ENCODE results near the gene CLIC4. TPM values are rescaled to one million over a fixed set of nuclear protein-coding genes. Genes with fewer than 3 reads are reported as not detected.

Gene CLIC4
- total and polyA plus RNA-seq, 10 of the 15 experiments (the other 5 are each of a cell fraction or from before 2014, with no cell fraction given), result 20.4 to 107 (median 69.6) TPM

DNA sequence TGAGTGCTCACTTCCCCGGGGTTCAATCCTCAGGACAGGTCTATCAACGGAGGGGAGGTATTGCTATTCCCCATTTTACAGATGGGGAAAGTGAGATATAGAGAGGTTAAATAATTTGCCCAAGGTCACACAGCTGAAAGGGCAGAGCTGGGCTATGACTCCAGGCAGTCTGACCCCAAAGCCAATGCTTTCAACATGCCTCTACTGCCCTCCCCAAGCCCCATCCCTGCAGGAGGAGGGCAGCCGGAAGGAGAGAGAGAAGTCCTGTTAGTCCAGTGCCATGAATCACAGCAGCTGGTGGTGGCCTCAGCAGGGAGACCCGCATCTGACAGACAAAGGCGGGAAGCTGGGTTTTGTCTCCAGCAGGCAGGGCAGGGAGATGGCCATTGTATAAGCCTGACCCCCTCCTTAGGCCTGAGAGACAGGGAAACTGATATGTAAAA lies 20.0 kb upstream of the CLIC4 start (continued):
- no peak for TF ChIP-seq NRF1 (conservative IDR thresholded peaks at IDR 0.05; ENCODE audit: low read depth, low read length)
- no peak for TF ChIP-seq NFIC (IDR thresholded peaks at IDR 0.05; ENCODE audit: low read depth, low read length)
- TF ChIP-seq STAT1 (conservative IDR thresholded peaks at IDR 0.05), result no peak
- TF ChIP-seq ZBED1 (IDR thresholded peaks at IDR 0.05; ENCODE audit: borderline replicate concordance), result no peak

DNA sequence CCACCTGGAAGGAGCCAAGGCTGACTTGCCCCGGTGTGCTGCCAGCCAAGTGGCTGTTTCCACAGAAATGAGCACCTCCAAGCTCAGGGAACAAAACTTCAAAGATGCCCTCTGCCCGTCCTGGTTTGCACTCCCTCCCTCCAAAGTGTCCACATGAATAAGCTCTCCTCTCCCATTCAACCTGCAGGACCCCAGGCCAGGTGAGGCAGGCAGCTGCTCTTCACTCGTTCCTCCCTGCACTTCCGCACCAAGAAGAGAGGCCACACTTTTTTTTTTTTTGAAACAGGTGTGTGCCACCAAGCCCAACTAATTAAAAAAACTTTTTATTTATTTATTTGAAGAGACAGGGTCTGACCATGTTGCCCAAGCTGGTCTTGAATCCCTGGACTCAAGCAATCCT lies 18.5 kb upstream of the CLIC4 start:
- DNase-seq (ENCODE audit: low read depth, low spot score) (no peak), FAIRE-seq (no peak), ATAC-seq (no peak)
- Histone ChIP-seq H3K79me2 (ENCODE audit: control insufficient read depth, insufficient read depth, low read length) (no peaks in the 10 kb centered on the region), H4K20me1 (ENCODE audit: control insufficient read depth, insufficient read depth) (no peaks in the 10 kb centered on the region), H2AFZ (ENCODE audit: control insufficient read depth, low read depth, low read length) (no peak overlapping the region; the same call in 1 of the 2 replicates), H3K27me3 (replicated peaks in 1 of 2; ENCODE audit: control insufficient read depth in 2 of 2, insufficient read depth in 2 of 2, low read length in 1 of 2) (no peaks in the 10 kb centered on the region), H3K4me1 (ENCODE audit: control insufficient read depth, insufficient read depth, low read length) (peaks cover 20% of the 10 kb centered on the region), H3K9ac (ENCODE audit: control insufficient read depth, insufficient read depth, low read length) (no peak overlapping the region), H3K4me3 (peak overlapping the region; percentile 23; the same call in 1 of the 2 replicates), H3K36me3 (ENCODE audit: control insufficient read depth in 2 of 2, insufficient read depth in 2 of 2, low read length in 1 of 2) (no peaks in the 10 kb centered on the region), H3K9me3 (replicated peaks; ENCODE audit: control insufficient read depth, insufficient read depth, low read length) (no peaks in the 10 kb centered on the region), H3K4me2 (ENCODE audit: control insufficient read depth, insufficient read depth) (peak overlapping the region; percentile 82), H3K27ac (ENCODE audit: control insufficient read depth, insufficient read depth) (no peak overlapping the region; the same call in 1 of the 2 replicates)
- WGBS (ENCODE audit: insufficient coverage, insufficient replicate concordance, low lambda C conversion rate, missing lambda C conversion rate), result 88% methylated on average over 4 of the region's 4 CpGs
- ChIA-PET RAD21 (ENCODE audit: unreplicated experiment) (interaction anchor here (0.9 to 2.4 kb wide), 9 partner anchors 9 to 104 kb away, joined by 3 to 12 read pairs (median 4); partner anchors contain the start of gene CLIC4), SMC1A (ENCODE audit: uncharacterized antibody, unreplicated experiment) (interaction anchor here (0.7 to 2.8 kb wide), 14 partner anchors 12 to 104 kb away, joined by 3 to 13 read pairs (median 4); partner anchors contain the start of gene CLIC4), POLR2A (interaction anchor here (0.8 to 2.8 kb wide), 5 partner anchors 11 to 100 kb away, joined by 3 to 12 read pairs (median 4); partner anchors contain the start of gene CLIC4), CTCF (interaction anchor here (0.6 to 2.9 kb wide), 10 partner anchors 9 to 109 kb away, joined by 3 to 12 read pairs (median 6); partner anchors contain the start of gene CLIC4)
- no TSS peak for BruUV-seq (replicated peaks)
- intact Hi-C loops (cut with micrococcal nuclease; ENCODE audit: unreplicated experiment) (no loop called here), in situ Hi-C loops (cut with MboI) (no loop called here)
- no peak for TF ChIP-seq MTA3 (IDR thresholded peaks at IDR 0.05; ENCODE audit: borderline replicate concordance, low read length)
- no peak for TF ChIP-seq IRF4 (IDR thresholded peaks at IDR 0.05; ENCODE audit: low read depth, low read length)
- TF ChIP-seq TCF3 (IDR thresholded peaks at IDR 0.05; ENCODE audit: borderline replicate concordance, insufficient read depth, low read depth, low read length), result no peak
- no peak for TF ChIP-seq DPF2 (IDR thresholded peaks at IDR 0.05)
- no peak for TF ChIP-seq ZBED1 (IDR thresholded peaks at IDR 0.05; ENCODE audit: borderline replicate concordance)
- no peak for TF ChIP-seq GATAD2B (conservative IDR thresholded peaks at IDR 0.05; ENCODE audit: low read depth)
- TF ChIP-seq TCF12 (IDR thresholded peaks at IDR 0.05; ENCODE audit: low read depth, low read length), result no peak
- no peak for TF ChIP-seq YBX1 (IDR thresholded peaks at IDR 0.05)
